SK-N-SH (cell line): ENCODE measurements around the gene PCK2. TPM values are rescaled to one million over a fixed set of nuclear protein-coding genes. Genes with fewer than 3 reads are reported as not detected.

Experiments used
- CTCF ChIA-PET: fragments of 300-600, 350-600 bp; formaldehyde crosslinking; extraction: SDS; loops from one replicate; lab custom pipeline; 2021; lab: Yijun Ruan, JAX
- POLR2A ChIA-PET: fragments of 350-600 bp; sonication (Branson Sonifier 250); formaldehyde crosslinking; extraction: SDS; loops from one replicate; lab custom pipeline; 2020; ENCODE audit warnings: antibody characterized with exemption, inconsistent platforms; lab: Yijun Ruan, JAX
- DNase-seq: peaks from one replicate; pipeline ENCODE4 v3.0.0; 2012
- H2AFZ ChIP-seq: fragments of 200-600 bp; sonication (generic); 2 replicates; pipeline ENCODE4 v1.8.1; 2016; ENCODE audit warnings: antibody characterized with exemption, mild to moderate bottlenecking, low read depth
- H3F3A ChIP-seq: fragments of 200-600 bp; sonication (generic); replicated peaks from 2 replicates; pipeline ENCODE3; 2016; ENCODE audit warnings: antibody characterized with exemption, mild to moderate bottlenecking; ENCODE audit not compliant: insufficient read depth
- H3K27ac ChIP-seq, 2 experiments: fragments of 200-500 bp in 1 of 2; fragments of 200-600 bp in 1 of 2; sonication (Bioruptor generic) in 1 of 2; sonication (generic), shearing (Covaris generic) in 1 of 2; 2 replicates each; pipeline versions ENCODE4 v1.5.1 to v1.6.1; 2014 to 2016; ENCODE audit warnings: low read depth in 2 of 2, inconsistent platforms in 1 of 2, low read length in 1 of 2, mild to moderate bottlenecking in 1 of 2, mixed read lengths in 1 of 2
- H3K27me3 ChIP-seq: fragments of 200-600 bp; sonication (generic), shearing (Covaris generic); 2 replicates; pipeline ENCODE4 v1.6.1; 2016; ENCODE audit warnings: mixed run types; ENCODE audit not compliant: insufficient read depth
- H3K36me3 ChIP-seq, 2 experiments: fragments of 200-500 bp in 1 of 2; fragments of 200-600 bp in 1 of 2; sonication (Bioruptor generic) in 1 of 2; sonication (generic) in 1 of 2; replicated peaks in 1 of 2; 2 replicates each; pipeline versions ENCODE3 to v1.5.1; 2014 to 2016; ENCODE audit warnings: low read length in 1 of 2, mild to moderate bottlenecking in 1 of 2; ENCODE audit not compliant: insufficient read depth in 2 of 2, control insufficient read depth in 1 of 2
- H3K4me1 ChIP-seq, 2 experiments: fragments of 200-500 bp in 1 of 2; fragments of 200-600 bp in 1 of 2; sonication (Bioruptor generic) in 1 of 2; sonication (generic), shearing (Covaris generic) in 1 of 2; 2 replicates each; pipeline versions ENCODE4 v1.5.1 to v1.6.1; 2014 to 2016; ENCODE audit warnings: low read depth in 1 of 2, low read length in 1 of 2, mixed run types in 1 of 2; ENCODE audit not compliant: insufficient read depth in 2 of 2, control insufficient read depth in 1 of 2
- H3K4me2 ChIP-seq: fragments of 200-600 bp; sonication (generic), shearing (Covaris generic); 2 replicates; pipeline ENCODE4 v1.6.1; 2017; ENCODE audit warnings: mixed run types
- H3K4me3 ChIP-seq, 2 experiments: fragments of 200-500 bp in 1 of 2; fragments of 200-600 bp in 1 of 2; sonication (Bioruptor generic) in 1 of 2; sonication (generic), shearing (Covaris generic) in 1 of 2; 2 replicates each; pipeline versions ENCODE4 v1.5.1 to v1.8.1; 2014 to 2016; ENCODE audit warnings: low read depth in 2 of 2, inconsistent platforms in 1 of 2, low read length in 1 of 2, mild to moderate bottlenecking in 1 of 2, mixed read lengths in 1 of 2, moderate library complexity in 1 of 2
- H3K79me2 ChIP-seq: fragments of 200-600 bp; sonication (generic); 2 replicates; pipeline ENCODE4 v1.8.1; 2017; ENCODE audit warnings: mild to moderate bottlenecking; ENCODE audit not compliant: insufficient read depth
- H3K9ac ChIP-seq: fragments of 200-600 bp; sonication (generic); 2 replicates; pipeline ENCODE4 v1.6.1; 2017; ENCODE audit warnings: mixed run types
- H3K9me2 ChIP-seq: fragments of 200-600 bp; sonication (generic); 2 replicates; pipeline ENCODE4 v1.6.1; 2017; ENCODE audit warnings: mixed run types
- H3K9me3 ChIP-seq: fragments of 200-600 bp; sonication (generic); 2 replicates; pipeline ENCODE4 v1.6.1; 2017; ENCODE audit warnings: mixed run types, mild to moderate bottlenecking, moderate library complexity
- H4K20me1 ChIP-seq: fragments of 200-600 bp; sonication (generic); 2 replicates; pipeline ENCODE4 v1.6.1; 2017; ENCODE audit warnings: mild to moderate bottlenecking, mixed run types; ENCODE audit not compliant: insufficient read depth
- CTCF ChIP-seq: fragments of 200-600 bp; sonication (generic); IDR thresholded peaks from 2 replicates; pipeline ENCODE4 v1.6.1; 2017; ENCODE audit warnings: antibody characterized with exemption, mild to moderate bottlenecking, moderate library complexity
- ELF1 ChIP-seq: IDR thresholded peaks from 2 replicates; pipeline ENCODE4 v1.4.0; 2012
- EP300 ChIP-seq, 2 experiments: IDR thresholded peaks; 2 replicates each; pipeline versions ENCODE4 v1.4.0 to v1.6.1; 2012; ENCODE audit warnings: borderline replicate concordance in 1 of 2, low read depth in 1 of 2, low read length in 1 of 2
- EZH2phosphoT487 ChIP-seq: fragments of 200-600 bp; sonication (generic); IDR thresholded peaks from 2 replicates; pipeline ENCODE4 v1.6.1; 2017; ENCODE audit warnings: low read depth, mixed run types, mild to moderate bottlenecking, antibody characterized with exemption, moderate library complexity, borderline replicate concordance
- FOSL2 ChIP-seq: IDR thresholded peaks from 2 replicates; pipeline ENCODE4 v1.4.0; 2012; ENCODE audit warnings: low read depth, mild to moderate bottlenecking, moderate library complexity, borderline replicate concordance
- FOXJ3 ChIP-seq: sonication (generic); formaldehyde crosslinking; IDR thresholded peaks from 2 replicates; pipeline ENCODE4 v1.5.1; 2020; ENCODE audit warnings: mild to moderate bottlenecking, missing genetic modification reagents
- FOXM1 ChIP-seq: IDR thresholded peaks from 2 replicates; pipeline ENCODE4 v1.4.0; 2012; ENCODE audit warnings: low read depth, mild to moderate bottlenecking
- GABPA ChIP-seq: IDR thresholded peaks from 2 replicates; pipeline ENCODE4 v1.4.0; 2012; ENCODE audit warnings: low read depth, mild to moderate bottlenecking
- IRF3 ChIP-seq: fragments of 150-350 bp; IDR thresholded peaks from 2 replicates; pipeline ENCODE4 v1.6.1; 2016; ENCODE audit warnings: mild to moderate bottlenecking, low read depth, low read length
- MAX ChIP-seq: IDR thresholded peaks from 2 replicates; pipeline ENCODE4 v1.4.0; 2012; ENCODE audit warnings: low read depth
- POLR2AphosphoS5 ChIP-seq: IDR thresholded peaks from 2 replicates; pipeline ENCODE4 v1.6.1; 2012; ENCODE audit warnings: low read depth, low read length
- RCOR1 ChIP-seq: fragments of 150-350 bp; IDR thresholded peaks from 2 replicates; pipeline ENCODE4 v1.6.1; 2017; ENCODE audit warnings: antibody characterized with exemption, low read length
- RFX5 ChIP-seq: IDR thresholded peaks from 2 replicates; pipeline ENCODE4 v1.6.1; 2012; ENCODE audit warnings: mild to moderate bottlenecking, improper control_type of control experiment, low read length
- SIN3A ChIP-seq: IDR thresholded peaks from 2 replicates; pipeline ENCODE4 v1.6.1; 2012; ENCODE audit warnings: low read depth, mild to moderate bottlenecking, low read length, moderate library complexity, borderline replicate concordance
- TAF1 ChIP-seq: IDR thresholded peaks from 2 replicates; pipeline ENCODE4 v1.6.1; 2012; ENCODE audit warnings: low read depth, mild to moderate bottlenecking, low read length, moderate library complexity, borderline replicate concordance
- TCF12 ChIP-seq: IDR thresholded peaks from 2 replicates; pipeline ENCODE4 v1.4.0; 2012
- TEAD4 ChIP-seq: IDR thresholded peaks from 2 replicates; pipeline ENCODE4 v1.4.0; 2012; ENCODE audit warnings: mild to moderate bottlenecking, borderline replicate concordance; ENCODE audit not compliant: insufficient read depth
- USF1 ChIP-seq: IDR thresholded peaks from 2 replicates; pipeline ENCODE4 v1.4.0; 2012; ENCODE audit warnings: low read depth, borderline replicate concordance
- USF2 ChIP-seq: fragments of 150-350 bp; IDR thresholded peaks from 2 replicates; pipeline ENCODE4 v1.6.1; 2017; ENCODE audit warnings: antibody characterized with exemption, low read length, low read depth, borderline replicate concordance
- YY1 ChIP-seq: IDR thresholded peaks from 2 replicates; pipeline ENCODE4 v1.4.0; 2012; ENCODE audit warnings: low read depth, mild to moderate bottlenecking
- WGBS: methylation state at CpG from one replicate; pipeline ENCODE4 v1.1.6; 2017; ENCODE audit warnings: low lambda C conversion rate; 5-methylcytosine and 5-hydroxymethylcytosine counted together
- polyA plus RNA-seq, 3 experiments: library from polyadenylated mRNA; depleted of rRNA; stranded (reverse); fragments of >200 nt; gene quantifications; 2 replicates each; pipeline ENCODE4 v1.2.3, GENCODE V29; 2012

The PCK2 gene
- polyA plus RNA-seq, 1 of the 3 experiments (the other 2 are of a cell fraction) = 16.6 TPM

- CTCF ChIA-PET = interaction anchor here (1.1 to 25.4 kb wide), 6 partner anchors 16 to 154 kb away, joined by 3 to 1159 read pairs (median 10); partner anchors contain the start of genes CARMIL3, CPNE6, IRF9 and PCK2
- no peak overlapping the region for H3K4me3 ChIP-seq
- TF ChIP-seq ELF1 = no peak
- no peak for TF ChIP-seq SIN3A
- TF ChIP-seq GABPA = no peak
- no peak for TF ChIP-seq RCOR1
- TF ChIP-seq EP300 (IDR thresholded peaks at IDR 0.05; ENCODE audit: borderline replicate concordance in 1 of 2, low read depth in 1 of 2, low read length in 1 of 2) = no peak
- TF ChIP-seq TAF1 = no peak
- no peak for TF ChIP-seq FOSL2
- TF ChIP-seq TCF12 = no peak
- no peak for TF ChIP-seq USF1
- no peak for TF ChIP-seq RFX5
- no peak for TF ChIP-seq IRF3
- TF ChIP-seq MAX = no peak
- no peak for TF ChIP-seq EZH2phosphoT487
- no peak for TF ChIP-seq FOXJ3 (CRISPR knock-in tag)
- TF ChIP-seq TEAD4 = no peak
- no peak for TF ChIP-seq FOXM1
- TF ChIP-seq CTCF = no peak
- no peak for TF ChIP-seq POLR2AphosphoS5
- TF ChIP-seq YY1 = no peak
- no peak for TF ChIP-seq USF2
- TF ChIP-seq, all 33 proteins: peak for 0
- no peak for DNase-seq
- H3K27ac ChIP-seq = no peak overlapping the region
- H3K27me3 ChIP-seq = no peaks in the 10 kb centered on the region
- H3F3A ChIP-seq = peaks cover 15% of the 10 kb centered on the region
- no peaks in the 10 kb centered on the region for H3K9me2 ChIP-seq
- H2AFZ ChIP-seq = no peak overlapping the region
- H3K79me2 ChIP-seq = no peaks in the 10 kb centered on the region
- 85% methylated on average over 9 of the region's 9 CpGs for WGBS
- H3K4me2 ChIP-seq = no peak overlapping the region
- POLR2A ChIA-PET = interaction anchor here (0.6 to 2.2 kb wide), 4 partner anchors 26 to 687 kb away, joined by 3 to 7 read pairs (median 4); partner anchors contain the start of genes CARMIL3, PSME1 and PSME2
- peaks cover 0 to 4% of the 10 kb centered on the region in 2 experiments; a peak in 1 of 4 replicates for H3K4me1 ChIP-seq
- H3K36me3 ChIP-seq = no peaks in the 10 kb centered on the region
- no peaks in the 10 kb centered on the region for H3K9me3 ChIP-seq
- H4K20me1 ChIP-seq = no peaks in the 10 kb centered on the region
- no peak overlapping the region for H3K9ac ChIP-seq
These were observed 15.9 kb downstream of the PCK2 start for GRCh38 chr14:24110060-24110459.
